Measurements from ENCODE around the gene USP26. TPM values are rescaled to one million over a fixed set of nuclear protein-coding genes. Genes with fewer than 3 reads are reported as not detected.

Gene USP26
- total and polyA plus RNA-seq, 2 donors (not counting 3 experiments of a cell fraction or from before 2014, with no cell fraction given) = not detected

- Histone ChIP-seq H3K4me1 (ENCODE audit: control insufficient read depth, extremely low read depth, insufficient read depth, low read length) (no peaks in the 10 kb centered on the region), H3K4me2 (ENCODE audit: insufficient read depth, low read length) (no peak overlapping the region), H3K27ac (ENCODE audit: insufficient read depth, low read depth, low read length) (no peak overlapping the region), H3K9ac (replicated peaks; ENCODE audit: extremely low read depth, insufficient read depth, low read length) (no peak overlapping the region), H4K20me1 (replicated peaks; ENCODE audit: control insufficient read depth, extremely low read depth, insufficient read depth, low read length) (no peaks in the 10 kb centered on the region), H2AFZ (ENCODE audit: low read depth, low read length) (no peak overlapping the region), H3K27me3 (ENCODE audit: control insufficient read depth in 2 of 2, insufficient read depth in 2 of 2, low read length in 2 of 2) (no peaks in the 10 kb centered on the region), H3K9me1 (replicated peaks; ENCODE audit: control insufficient read depth, extremely low read depth, insufficient read depth, low read length) (no peaks in the 10 kb centered on the region), H3K79me2 (ENCODE audit: control insufficient read depth, insufficient read depth, low read length) (no peaks in the 10 kb centered on the region), H3K9me3 (replicated peaks; ENCODE audit: control insufficient read depth, insufficient read depth, low read length) (no peaks in the 10 kb centered on the region), H3K36me3 (ENCODE audit: control insufficient read depth in 2 of 2, extremely low read depth in 1 of 2, insufficient read depth in 2 of 2, low read length in 2 of 2) (no peaks in the 10 kb centered on the region), H3K4me3 (replicated peaks in 1 of 3; ENCODE audit: insufficient read depth in 1 of 3, low read depth in 1 of 3, low read length in 3 of 3) (no peak overlapping the region)
- intact Hi-C loops (cut with micrococcal nuclease) (no loop called here), dilution Hi-C loops (cut with MboI; ENCODE audit: extremely low pct_ligation_motif_present, low sequenced_read_pairs) (no loop called here)
- ChIA-PET POLR2A (no interaction called here), CTCF (no interaction called here)
- no TSS peak for BruUV-seq (replicated peaks)
- no peak for TF ChIP-seq JUN (IDR thresholded peaks at IDR 0.05; ENCODE audit: borderline replicate concordance, insufficient read depth, insufficient read length, low read depth)
- TF ChIP-seq POLR2A (IDR thresholded peaks at IDR 0.05; ENCODE audit: low read depth, low read length) = no peak
- TF ChIP-seq CTCF (IDR thresholded peaks at IDR 0.05; ENCODE audit: extremely low read depth in 1 of 2, insufficient read depth in 1 of 2, low read depth in 1 of 2, low read length in 2 of 2) = no peak
- no peak for TF ChIP-seq GATA2 (IDR thresholded peaks at IDR 0.05; ENCODE audit: insufficient read depth, insufficient read length, low read depth, low read length)
- no peak for TF ChIP-seq FOS (IDR thresholded peaks at IDR 0.05; ENCODE audit: borderline replicate concordance, insufficient read depth, low read length)
- no peak for TF ChIP-seq EZH2 (IDR thresholded peaks at IDR 0.05; ENCODE audit: borderline replicate concordance, low read depth, low read length, severe bottlenecking)
- TF ChIP-seq, protein P1, sequence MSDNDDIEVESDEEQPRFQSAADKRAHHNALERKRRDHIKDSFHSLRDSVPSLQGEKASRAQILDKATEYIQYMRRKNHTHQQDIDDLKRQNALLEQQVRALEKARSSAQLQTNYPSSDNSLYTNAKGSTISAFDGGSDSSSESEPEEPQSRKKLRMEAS (IDR thresholded peaks at IDR 0.05; ENCODE audit: insufficient read depth, insufficient read length) = no peak
- no peak for TF ChIP-seq MYC (IDR thresholded peaks at IDR 0.05; ENCODE audit: low read depth, low read length)
- TF ChIP-seq POLR2AphosphoS5 (IDR thresholded peaks at IDR 0.05; ENCODE audit: insufficient read depth, low read depth, low read length) = no peak
- no peak for FAIRE-seq
- DNase-seq (ENCODE audit: low read depth, low spot score) = no peak
Measured at GRCh38 chrX:133083899-133084298, 13.0 kb downstream of the USP26 start.
